Measurements from ENCODE around the gene LEPR. TPM values are rescaled to one million over a fixed set of nuclear protein-coding genes. Genes with fewer than 3 reads are reported as not detected.

The LEPR gene
- total RNA-seq, 1 donor from 2014 or later: 15.5 TPM

DNA sequence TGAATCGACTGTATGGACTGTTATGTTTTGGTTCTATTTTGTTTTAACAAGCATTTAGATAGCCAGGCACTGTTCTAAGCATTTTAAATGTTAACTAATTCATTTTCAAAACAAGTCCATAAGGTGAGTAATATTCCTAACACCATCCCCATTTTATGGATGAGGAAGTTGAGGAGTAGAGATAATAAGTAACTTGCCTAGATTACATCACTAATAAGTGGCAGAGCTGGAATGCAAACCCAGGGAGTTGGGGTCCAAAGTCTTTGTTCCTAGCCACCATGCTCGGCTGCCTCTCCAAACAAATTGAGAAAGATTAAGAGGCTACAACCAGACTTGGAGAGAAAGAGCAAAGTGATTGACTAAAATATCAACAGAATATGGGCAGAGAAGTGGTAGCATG lies 12.6 kb upstream of the LEPR start:
- TF ChIP-seq, protein P1, sequence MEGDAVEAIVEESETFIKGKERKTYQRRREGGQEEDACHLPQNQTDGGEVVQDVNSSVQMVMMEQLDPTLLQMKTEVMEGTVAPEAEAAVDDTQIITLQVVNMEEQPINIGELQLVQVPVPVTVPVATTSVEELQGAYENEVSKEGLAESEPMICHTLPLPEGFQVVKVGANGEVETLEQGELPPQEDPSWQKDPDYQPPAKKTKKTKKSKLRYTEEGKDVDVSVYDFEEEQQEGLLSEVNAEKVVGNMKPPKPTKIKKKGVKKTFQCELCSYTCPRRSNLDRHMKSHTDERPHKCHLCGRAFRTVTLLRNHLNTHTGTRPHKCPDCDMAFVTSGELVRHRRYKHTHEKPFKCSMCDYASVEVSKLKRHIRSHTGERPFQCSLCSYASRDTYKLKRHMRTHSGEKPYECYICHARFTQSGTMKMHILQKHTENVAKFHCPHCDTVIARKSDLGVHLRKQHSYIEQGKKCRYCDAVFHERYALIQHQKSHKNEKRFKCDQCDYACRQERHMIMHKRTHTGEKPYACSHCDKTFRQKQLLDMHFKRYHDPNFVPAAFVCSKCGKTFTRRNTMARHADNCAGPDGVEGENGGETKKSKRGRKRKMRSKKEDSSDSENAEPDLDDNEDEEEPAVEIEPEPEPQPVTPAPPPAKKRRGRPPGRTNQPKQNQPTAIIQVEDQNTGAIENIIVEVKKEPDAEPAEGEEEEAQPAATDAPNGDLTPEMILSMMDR (IDR thresholded peaks at IDR 0.05; ENCODE audit: insufficient read depth, low read length, severe bottlenecking): no peak
- no peaks in the 10 kb centered on the region for H3K36me3 ChIP-seq (ENCODE audit: control insufficient read depth, insufficient read depth, low read length)
- no peak overlapping the region for H3K4me3 ChIP-seq (ENCODE audit: low read depth, low read length)
- H3K27me3 ChIP-seq (ENCODE audit: control insufficient read depth, insufficient read depth, low read length): no peaks in the 10 kb centered on the region
- no peak for DNase-seq (ENCODE audit: low read depth)
- no peak for FAIRE-seq

DNA sequence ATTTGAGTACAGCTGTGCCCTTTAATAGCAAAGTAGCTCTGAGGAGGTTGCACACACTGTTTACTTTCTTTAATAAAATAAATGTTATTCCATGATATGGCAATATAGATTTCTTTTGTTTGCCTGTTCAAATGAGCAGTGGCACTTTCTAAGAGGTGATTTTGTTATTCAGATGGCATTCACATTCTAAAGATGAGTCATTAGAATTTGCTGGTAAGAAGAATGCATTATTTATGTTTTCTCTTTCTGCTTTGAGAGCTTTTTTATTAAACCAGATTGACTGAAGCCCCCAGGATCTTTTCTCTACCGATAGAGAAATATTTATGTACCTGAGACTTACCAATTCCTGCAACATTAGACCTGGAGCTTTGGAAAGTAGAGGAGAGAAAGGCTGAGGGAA lies 11.2 kb upstream of the LEPR start:
- TF ChIP-seq, protein P1 (IDR thresholded peaks at IDR 0.05; ENCODE audit: insufficient read depth, low read length, severe bottlenecking): no peak
- DNase-seq (ENCODE audit: low read depth) (no peak), FAIRE-seq (no peak)
- Histone ChIP-seq H3K27me3 (ENCODE audit: control insufficient read depth, insufficient read depth, low read length) (no peaks in the 10 kb centered on the region), H3K36me3 (ENCODE audit: control insufficient read depth, insufficient read depth, low read length) (no peaks in the 10 kb centered on the region), H3K4me3 (ENCODE audit: low read depth, low read length) (no peak overlapping the region)

DNA sequence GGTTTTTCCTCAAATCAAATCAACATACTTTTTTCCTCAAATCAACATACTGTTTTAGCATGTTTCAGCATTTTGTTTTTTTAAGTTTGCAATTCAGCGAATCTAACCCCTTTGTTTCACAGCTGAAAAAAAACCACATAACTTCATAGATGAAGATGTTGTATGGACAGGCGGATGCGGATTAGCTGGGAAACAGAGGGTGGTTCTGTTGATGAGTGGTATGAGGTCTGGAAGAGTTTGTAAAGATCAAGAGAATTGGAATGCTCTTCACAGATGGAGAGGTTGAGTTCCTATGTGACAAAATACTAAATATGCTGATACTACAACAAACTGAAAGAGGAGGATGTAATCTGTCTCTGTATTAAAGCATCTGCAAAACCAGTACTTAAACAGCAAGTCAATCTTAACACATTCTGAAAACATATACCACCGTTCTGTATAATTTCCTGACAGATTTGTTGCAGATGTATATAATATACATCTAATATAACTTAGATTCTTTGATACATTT lies 10.6 kb upstream of the LEPR start:
- Histone ChIP-seq H3K4me3 (ENCODE audit: low read depth, low read length) (no peak overlapping the region), H3K36me3 (ENCODE audit: control insufficient read depth, insufficient read depth, low read length) (no peaks in the 10 kb centered on the region), H3K27me3 (ENCODE audit: control insufficient read depth, insufficient read depth, low read length) (no peaks in the 10 kb centered on the region)
- TF ChIP-seq, protein P1 (IDR thresholded peaks at IDR 0.05; ENCODE audit: insufficient read depth, low read length, severe bottlenecking): no peak
- no peak for DNase-seq (ENCODE audit: low read depth)
- FAIRE-seq: no peak

DNA sequence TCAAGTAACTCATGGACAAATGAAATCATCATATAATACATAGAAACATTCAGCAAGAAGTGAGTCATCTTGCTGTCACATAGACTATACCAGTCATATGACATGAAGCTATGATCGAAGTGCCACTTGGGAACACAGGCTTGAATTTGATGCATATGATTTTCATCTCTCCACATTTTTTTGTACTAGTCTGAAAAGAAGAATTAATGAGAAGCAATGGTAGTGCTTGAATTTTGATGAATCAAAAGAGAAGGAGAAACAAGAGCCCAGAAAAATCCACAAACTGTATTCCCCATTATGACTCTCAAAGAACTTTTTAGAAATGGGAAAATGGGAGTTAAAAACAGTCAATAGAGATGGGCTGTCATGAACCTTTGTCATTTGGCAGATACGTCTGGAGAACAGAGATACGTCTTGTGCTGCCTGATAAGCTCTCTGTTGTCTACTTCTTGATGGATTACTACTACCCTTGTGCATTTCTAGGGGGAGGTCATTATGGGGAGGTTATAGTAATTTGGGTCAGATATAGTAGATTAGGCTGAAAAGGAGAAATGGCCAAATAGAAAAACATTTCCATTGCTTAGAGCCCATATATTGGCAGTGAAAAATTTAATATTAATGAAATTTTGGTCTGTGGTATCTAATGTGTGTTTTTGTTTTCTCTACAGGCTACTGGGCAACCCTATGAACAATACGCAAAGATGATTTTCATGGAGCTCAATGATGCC lies 8.0 kb upstream of the LEPR start:
- no peaks in the 10 kb centered on the region for H3K27me3 ChIP-seq (ENCODE audit: control insufficient read depth, insufficient read depth, low read length)
- FAIRE-seq: no peak
- no peaks in the 10 kb centered on the region for H3K36me3 ChIP-seq (ENCODE audit: control insufficient read depth, insufficient read depth, low read length)
- TF ChIP-seq, protein P1 (IDR thresholded peaks at IDR 0.05; ENCODE audit: insufficient read depth, low read length, severe bottlenecking): no peak
- peak; percentile 65 for DNase-seq (ENCODE audit: low read depth)
- H3K4me3 ChIP-seq (ENCODE audit: low read depth, low read length): no peak overlapping the region

DNA sequence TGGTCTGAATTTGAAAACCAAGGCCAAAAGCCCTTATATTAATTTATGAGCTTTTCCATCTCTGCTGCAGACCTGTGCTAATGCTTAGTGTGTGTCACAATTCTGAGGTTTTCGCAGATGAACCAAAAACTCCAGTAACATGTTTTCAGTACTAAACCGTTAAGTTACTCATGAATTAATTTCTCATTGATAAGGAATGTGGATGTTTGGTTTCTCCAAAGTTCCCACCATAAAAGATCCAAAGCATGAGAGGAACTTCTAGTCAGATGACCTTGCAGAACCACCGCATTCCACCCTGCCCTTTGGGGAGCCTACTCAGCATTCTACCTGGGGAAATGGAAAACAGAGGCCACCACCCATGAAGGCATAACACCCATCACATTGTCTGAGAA lies 7.5 kb upstream of the LEPR start:
- DNase-seq (ENCODE audit: low read depth) (no peak), FAIRE-seq (no peak)
- Histone ChIP-seq H3K27me3 (ENCODE audit: control insufficient read depth, insufficient read depth, low read length) (no peaks in the 10 kb centered on the region), H3K36me3 (ENCODE audit: control insufficient read depth, insufficient read depth, low read length) (no peaks in the 10 kb centered on the region), H3K4me3 (ENCODE audit: low read depth, low read length) (no peak overlapping the region)
- TF ChIP-seq, protein P1 (IDR thresholded peaks at IDR 0.05; ENCODE audit: insufficient read depth, low read length, severe bottlenecking): no peak

DNA sequence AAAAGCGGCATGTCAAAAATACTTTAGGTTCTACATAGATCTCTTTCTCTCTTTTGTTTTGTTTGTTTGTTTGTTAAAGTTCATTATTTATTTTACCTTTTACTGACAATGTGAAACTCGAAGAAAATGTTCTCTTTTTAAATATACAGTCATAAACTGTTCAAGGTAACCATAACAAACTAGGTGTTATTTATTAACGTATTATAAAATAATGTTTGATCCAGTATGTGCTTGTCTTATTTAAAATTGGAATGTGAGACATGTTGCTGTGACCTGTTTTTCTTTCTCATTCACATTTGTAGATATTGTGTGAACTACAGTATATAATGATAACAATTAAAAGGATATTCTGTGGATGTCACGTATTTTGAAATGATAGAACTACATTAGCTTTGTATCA lies 5.9 kb upstream of the LEPR start:
- TF ChIP-seq, protein P1 (IDR thresholded peaks at IDR 0.05; ENCODE audit: insufficient read depth, low read length, severe bottlenecking): no peak
- Histone ChIP-seq H3K27me3 (ENCODE audit: control insufficient read depth, insufficient read depth, low read length) (no peaks in the 10 kb centered on the region), H3K36me3 (ENCODE audit: control insufficient read depth, insufficient read depth, low read length) (no peaks in the 10 kb centered on the region), H3K4me3 (ENCODE audit: low read depth, low read length) (no peak overlapping the region)
- no peak for DNase-seq (ENCODE audit: low read depth)
- no peak for FAIRE-seq
